GM10266 (cell line): ENCODE measurements around the gene SOX18.

Source experiments
- DNase-seq: peaks from one replicate; pipeline ENCODE4 v3.0.0; 2012; ENCODE audit errors: extremely low spot score
- CTCF ChIP-seq: IDR thresholded peaks from 2 replicates; pipeline ENCODE4 v1.5.1; 2012; ENCODE audit warnings: mild to moderate bottlenecking, low read depth; ENCODE audit not compliant: control insufficient read depth, insufficient read depth; ENCODE audit errors: missing control alignments

Gene SOX18

GRCh38 chr20:64062276-64062595 lies 12.8 kb upstream of the SOX18 start:
- no peak for DNase-seq
- no peak for TF ChIP-seq CTCF

- no peak for TF ChIP-seq CTCF
- DNase-seq, result no peak
These were observed 9.1 kb upstream of the SOX18 start for GRCh38 chr20:64058536-64058935.

- TF ChIP-seq CTCF, result peak; percentile 93
- DNase-seq, result peak; percentile 91
These were observed 8.4 kb upstream of the SOX18 start for GRCh38 chr20:64057628-64058498.

- TF ChIP-seq CTCF, result no peak
- DNase-seq, result peak; percentile 70
These were observed 7.6 kb upstream of the SOX18 start for GRCh38 chr20:64056889-64057627.

GRCh38 chr20:64056639-64056888 lies 7.1 kb upstream of the SOX18 start:
- no peak for TF ChIP-seq CTCF
- DNase-seq, result no peak

GRCh38 chr20:64055893-64056638 lies 6.6 kb upstream of the SOX18 start:
- TF ChIP-seq CTCF, result no peak
- DNase-seq, result peak; percentile 69
